ENCODE results near the gene SREK1IP1.

Gene SREK1IP1

DNA sequence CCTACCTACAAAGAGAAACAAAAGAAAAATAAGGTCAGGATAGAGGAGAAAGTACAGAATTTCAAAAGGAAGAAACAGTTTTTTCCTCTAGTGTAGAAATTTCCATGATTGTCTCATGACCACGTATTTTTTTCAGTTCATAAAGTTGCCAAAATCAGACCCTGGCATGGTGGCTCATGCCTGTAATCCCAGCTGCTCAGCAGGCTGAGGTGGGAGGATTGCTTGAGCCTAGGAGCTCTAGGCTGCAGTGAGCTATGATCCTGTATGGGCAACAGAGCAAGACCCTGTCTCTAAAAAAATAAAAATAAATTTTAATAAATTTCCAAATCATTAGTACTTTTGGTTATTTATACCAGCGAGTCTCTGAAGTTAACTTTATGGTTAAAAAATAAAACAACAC is 38.0 kb upstream of the SREK1IP1 start:
- Histone ChIP-seq H3K27ac (no peak overlapping the region), H3K27me3 (ENCODE audit: insufficient read depth, low read depth, severe bottlenecking) (no peaks in the 10 kb centered on the region), H3K4me3 (ENCODE audit: low read depth, low read length) (no peak overlapping the region), H3K36me3 (no peaks in the 10 kb centered on the region; the same call in none of the 2 replicates), H3K9me3 (ENCODE audit: severe bottlenecking) (no peaks in the 10 kb centered on the region)
- no peak for DNase-seq
- no peak for TF ChIP-seq CTCF (IDR thresholded peaks at IDR 0.05; ENCODE audit: low read depth, low read length)

GRCh38 chr5:64800926-64801325 is 32.4 kb upstream of the SREK1IP1 start:
- no peak for TF ChIP-seq CTCF (IDR thresholded peaks at IDR 0.05; ENCODE audit: low read depth, low read length)
- Histone ChIP-seq H3K27me3 (ENCODE audit: insufficient read depth, low read depth, severe bottlenecking) (no peaks in the 10 kb centered on the region), H3K36me3 (no peaks in the 10 kb centered on the region)

GRCh38 chr5:64796301-64796700 is 27.8 kb upstream of the SREK1IP1 start:
- Histone ChIP-seq H3K27ac (no peak overlapping the region), H3K27me3 (ENCODE audit: insufficient read depth, low read depth, severe bottlenecking) (no peaks in the 10 kb centered on the region), H3K36me3 (no peaks in the 10 kb centered on the region), H3K9me3 (ENCODE audit: severe bottlenecking) (no peaks in the 10 kb centered on the region), H3K4me3 (ENCODE audit: low read depth, low read length) (no peak overlapping the region)
- TF ChIP-seq CTCF (IDR thresholded peaks at IDR 0.05; ENCODE audit: low read depth, low read length), result no peak
- no peak for DNase-seq

More at GRCh38 chr5:64800926-64801325, 32.4 kb upstream of the SREK1IP1 start:
- DNase-seq, result no peak
- Histone ChIP-seq H3K4me3 (ENCODE audit: low read depth, low read length) (no peak overlapping the region), H3K27ac (no peak overlapping the region), H3K9me3 (ENCODE audit: severe bottlenecking) (no peaks in the 10 kb centered on the region)

DNA sequence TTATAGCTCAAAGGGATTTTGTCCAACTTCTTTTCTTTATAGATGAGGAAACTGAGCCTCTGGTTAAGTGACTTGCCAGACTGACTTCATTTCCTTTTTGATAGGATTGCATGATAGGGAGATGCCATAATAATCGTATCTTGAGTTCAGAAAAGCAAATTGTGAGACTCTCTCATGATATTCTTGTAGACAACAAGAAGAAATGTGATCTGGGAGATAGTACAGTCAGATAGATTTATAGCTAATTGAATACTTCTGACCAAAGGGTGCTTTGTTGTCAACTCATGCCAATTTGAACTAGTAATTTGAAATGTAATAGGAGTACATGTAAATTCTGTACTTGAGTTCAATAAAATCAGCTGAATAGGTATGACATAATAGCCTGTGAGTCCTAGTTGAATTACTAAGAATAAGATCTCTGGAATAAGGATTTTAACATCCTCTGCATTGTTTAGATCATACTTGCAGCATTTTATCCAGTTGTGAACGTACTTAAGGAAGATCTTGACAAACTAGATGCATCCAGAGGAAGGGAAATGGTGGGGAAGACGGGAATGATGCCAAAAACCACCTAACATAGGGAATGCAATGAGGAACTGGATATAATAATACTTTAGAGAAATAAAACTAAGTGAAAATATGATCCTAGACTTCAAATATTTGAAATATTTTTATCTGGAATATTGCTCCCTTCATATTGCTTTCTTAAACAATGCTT is 25.7 kb upstream of the SREK1IP1 start:
- no peak overlapping the region for H3K27ac ChIP-seq
- no peak overlapping the region for H3K4me3 ChIP-seq (ENCODE audit: low read depth, low read length)
- TF ChIP-seq CTCF (IDR thresholded peaks at IDR 0.05; ENCODE audit: low read depth, low read length), result no peak
- H3K36me3 ChIP-seq, result no peaks in the 10 kb centered on the region
- no peaks in the 10 kb centered on the region for H3K27me3 ChIP-seq (ENCODE audit: insufficient read depth, low read depth, severe bottlenecking)
- no peak for DNase-seq
- H3K9me3 ChIP-seq (ENCODE audit: severe bottlenecking), result no peaks in the 10 kb centered on the region

DNA sequence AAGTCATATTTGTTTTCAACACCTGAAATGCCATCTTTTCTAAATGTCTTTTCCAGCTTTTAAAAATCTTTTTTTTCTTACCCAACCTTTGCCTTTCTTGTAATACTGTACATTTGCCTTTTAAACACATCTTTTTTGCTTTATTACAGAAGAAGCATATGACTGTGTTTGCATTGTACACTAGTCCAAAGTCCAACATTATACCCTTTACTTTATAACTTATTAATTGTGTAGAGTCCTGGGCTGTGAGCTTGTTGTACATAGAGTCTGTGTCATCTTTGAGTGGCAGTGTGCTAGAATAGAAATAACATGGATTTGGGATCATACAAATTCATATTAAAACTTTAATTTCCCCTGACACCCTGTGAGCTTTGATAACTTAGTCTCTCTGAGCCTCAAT is 24.0 kb upstream of the SREK1IP1 start:
- H3K27ac ChIP-seq, result no peak overlapping the region
- no peaks in the 10 kb centered on the region for H3K9me3 ChIP-seq (ENCODE audit: severe bottlenecking)
- H3K27me3 ChIP-seq (ENCODE audit: insufficient read depth, low read depth, severe bottlenecking), result no peaks in the 10 kb centered on the region
- TF ChIP-seq CTCF (IDR thresholded peaks at IDR 0.05; ENCODE audit: low read depth, low read length), result no peak
- no peak overlapping the region for H3K4me3 ChIP-seq (ENCODE audit: low read depth, low read length)
- no peak for DNase-seq
- no peaks in the 10 kb centered on the region for H3K36me3 ChIP-seq

DNA sequence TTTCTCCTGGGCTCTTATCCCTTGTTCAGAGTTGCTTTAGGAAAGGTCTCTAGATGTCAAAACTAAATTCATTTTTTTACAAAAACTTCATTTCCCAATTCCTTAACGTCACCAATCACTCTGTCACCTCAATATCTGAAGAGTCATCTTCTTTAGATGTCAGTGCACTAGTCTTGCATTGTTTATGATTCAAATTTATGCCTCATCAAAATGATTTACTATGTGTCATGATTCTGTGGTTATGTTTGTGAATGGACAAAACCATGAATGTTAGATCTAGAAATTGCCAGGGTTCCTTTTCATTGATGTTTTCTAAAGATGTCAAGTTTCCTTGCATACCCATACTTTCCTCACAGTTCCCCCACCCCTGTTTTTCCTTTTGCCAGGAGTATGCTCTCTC is 21.7 kb upstream of the SREK1IP1 start:
- no peak for DNase-seq
- Histone ChIP-seq H3K27ac (no peak overlapping the region), H3K4me3 (ENCODE audit: low read depth, low read length) (no peak overlapping the region), H3K27me3 (ENCODE audit: insufficient read depth, low read depth, severe bottlenecking) (no peaks in the 10 kb centered on the region), H3K36me3 (peaks cover 6% of the 10 kb centered on the region; the same call in 1 of the 2 replicates), H3K9me3 (ENCODE audit: severe bottlenecking) (no peaks in the 10 kb centered on the region)
- no peak for TF ChIP-seq CTCF (IDR thresholded peaks at IDR 0.05; ENCODE audit: low read depth, low read length)

All from WERI-Rb-1 (cell line).